Nephron (organoid): ENCODE data around the gene MBTPS1.

Experiments used
- H3K27ac Mint-ChIP-seq, 3 experiments: 2 replicates each; pipeline ENCODE4 v1.8.0; 2020; ENCODE audit warnings: mixed read lengths in 3 of 3, mild to moderate bottlenecking in 2 of 3, moderate library complexity in 1 of 3
- H3K27me3 Mint-ChIP-seq: 2 replicates; pipeline ENCODE4 v1.8.0; 2021; ENCODE audit warnings: low read depth, mild to moderate bottlenecking, moderate library complexity, mixed read lengths
- H3K36me3 Mint-ChIP-seq: 2 replicates; pipeline ENCODE4 v1.8.0; 2020; ENCODE audit warnings: low read depth, mixed read lengths
- H3K4me1 Mint-ChIP-seq: 2 replicates; pipeline ENCODE4 v1.8.0; 2020; ENCODE audit warnings: mixed read lengths
- H3K4me3 Mint-ChIP-seq, 3 experiments: 2 replicates each; pipeline ENCODE4 v1.8.0; 2020; ENCODE audit warnings: mild to moderate bottlenecking in 3 of 3, mixed read lengths in 3 of 3, moderate library complexity in 2 of 3
- H3K9me3 Mint-ChIP-seq: 2 replicates; pipeline ENCODE4 v1.8.0; 2020; ENCODE audit warnings: mixed read lengths
- TF ChIP-seq, protein P1 (sequence below), 3 experiments: fragments of 200-600 bp; sonication (generic); IDR thresholded peaks; one replicate each; pipeline ENCODE4 v1.5.0; 2021; ENCODE audit warnings: antibody characterized with exemption in 3 of 3; ENCODE audit not compliant: unreplicated experiment in 3 of 3

The MBTPS1 gene

DNA sequence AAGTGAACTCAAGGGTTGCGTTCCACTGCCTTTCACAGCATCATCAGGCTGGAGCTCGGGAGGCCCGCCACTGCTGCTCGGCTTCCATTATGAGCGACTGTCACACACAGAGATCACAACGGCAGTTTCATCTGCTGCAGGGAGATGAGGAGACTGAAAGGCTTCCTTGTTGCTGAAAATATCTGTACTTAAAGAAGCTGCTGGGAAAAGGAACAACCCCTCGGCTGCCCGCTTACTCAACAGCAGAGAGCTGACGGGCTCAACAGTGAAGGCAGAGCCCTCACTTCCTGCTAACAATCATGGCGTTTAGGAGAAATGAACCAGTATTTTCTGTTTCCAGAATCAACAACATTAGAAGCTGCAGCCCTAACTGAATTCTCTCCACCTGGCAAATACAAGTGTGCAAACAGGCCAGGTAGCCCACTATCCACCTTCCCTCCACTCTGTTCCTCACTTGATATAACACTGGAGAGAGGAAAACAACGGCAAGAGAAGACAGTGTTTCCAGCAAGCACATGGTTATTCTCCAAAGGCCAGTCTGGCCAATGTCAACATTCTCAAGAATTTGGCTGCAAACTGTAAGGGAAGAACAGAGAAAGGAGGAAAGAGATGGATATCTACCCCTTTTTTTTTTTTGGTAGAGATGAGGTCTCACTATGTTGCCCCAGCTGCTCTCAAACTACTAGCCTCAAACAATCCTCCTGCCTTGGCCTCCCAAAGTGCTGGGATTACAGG lies 33.7 kb downstream of the MBTPS1 start:
- no peak overlapping the region for H3K4me3 Mint-ChIP-seq
- H3K27me3 Mint-ChIP-seq = no peaks in the 10 kb centered on the region
- H3K4me1 Mint-ChIP-seq = no peaks in the 10 kb centered on the region
- TF ChIP-seq, protein P1, sequence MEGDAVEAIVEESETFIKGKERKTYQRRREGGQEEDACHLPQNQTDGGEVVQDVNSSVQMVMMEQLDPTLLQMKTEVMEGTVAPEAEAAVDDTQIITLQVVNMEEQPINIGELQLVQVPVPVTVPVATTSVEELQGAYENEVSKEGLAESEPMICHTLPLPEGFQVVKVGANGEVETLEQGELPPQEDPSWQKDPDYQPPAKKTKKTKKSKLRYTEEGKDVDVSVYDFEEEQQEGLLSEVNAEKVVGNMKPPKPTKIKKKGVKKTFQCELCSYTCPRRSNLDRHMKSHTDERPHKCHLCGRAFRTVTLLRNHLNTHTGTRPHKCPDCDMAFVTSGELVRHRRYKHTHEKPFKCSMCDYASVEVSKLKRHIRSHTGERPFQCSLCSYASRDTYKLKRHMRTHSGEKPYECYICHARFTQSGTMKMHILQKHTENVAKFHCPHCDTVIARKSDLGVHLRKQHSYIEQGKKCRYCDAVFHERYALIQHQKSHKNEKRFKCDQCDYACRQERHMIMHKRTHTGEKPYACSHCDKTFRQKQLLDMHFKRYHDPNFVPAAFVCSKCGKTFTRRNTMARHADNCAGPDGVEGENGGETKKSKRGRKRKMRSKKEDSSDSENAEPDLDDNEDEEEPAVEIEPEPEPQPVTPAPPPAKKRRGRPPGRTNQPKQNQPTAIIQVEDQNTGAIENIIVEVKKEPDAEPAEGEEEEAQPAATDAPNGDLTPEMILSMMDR (IDR thresholded peaks at IDR 0.05; ENCODE audit: unreplicated experiment in 3 of 3) = no peak
- peaks cover 71% of the 10 kb centered on the region for H3K36me3 Mint-ChIP-seq
- no peak overlapping the region for H3K27ac Mint-ChIP-seq
- H3K9me3 Mint-ChIP-seq = no peaks in the 10 kb centered on the region

DNA sequence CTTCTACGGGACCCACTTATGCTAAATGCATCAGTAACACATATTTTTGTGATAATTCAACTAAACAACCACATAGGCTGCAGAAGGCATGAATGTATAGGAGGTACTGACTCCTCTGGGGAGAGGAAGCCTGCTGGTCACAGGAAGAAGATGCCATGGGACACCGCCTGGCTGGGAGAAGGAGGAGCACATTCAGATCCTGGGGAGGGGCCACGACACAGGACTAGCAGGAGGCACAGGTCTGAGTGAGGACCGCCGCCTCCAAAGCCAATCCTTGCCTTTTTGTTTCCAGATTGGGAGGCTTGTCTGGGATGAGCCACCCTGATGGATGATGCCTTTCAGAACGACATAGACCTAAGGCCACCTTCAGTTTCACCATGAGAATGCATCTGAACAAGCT lies 34.6 kb downstream of the MBTPS1 start:
- Mint-ChIP-seq H3K4me3 (no peak overlapping the region), H3K9me3 (no peaks in the 10 kb centered on the region), H3K4me1 (no peaks in the 10 kb centered on the region), H3K27ac (no peak overlapping the region), H3K27me3 (no peaks in the 10 kb centered on the region), H3K36me3 (peaks cover 73% of the 10 kb centered on the region)
- TF ChIP-seq, protein P1 (IDR thresholded peaks at IDR 0.05; ENCODE audit: unreplicated experiment in 3 of 3) = no peak

DNA sequence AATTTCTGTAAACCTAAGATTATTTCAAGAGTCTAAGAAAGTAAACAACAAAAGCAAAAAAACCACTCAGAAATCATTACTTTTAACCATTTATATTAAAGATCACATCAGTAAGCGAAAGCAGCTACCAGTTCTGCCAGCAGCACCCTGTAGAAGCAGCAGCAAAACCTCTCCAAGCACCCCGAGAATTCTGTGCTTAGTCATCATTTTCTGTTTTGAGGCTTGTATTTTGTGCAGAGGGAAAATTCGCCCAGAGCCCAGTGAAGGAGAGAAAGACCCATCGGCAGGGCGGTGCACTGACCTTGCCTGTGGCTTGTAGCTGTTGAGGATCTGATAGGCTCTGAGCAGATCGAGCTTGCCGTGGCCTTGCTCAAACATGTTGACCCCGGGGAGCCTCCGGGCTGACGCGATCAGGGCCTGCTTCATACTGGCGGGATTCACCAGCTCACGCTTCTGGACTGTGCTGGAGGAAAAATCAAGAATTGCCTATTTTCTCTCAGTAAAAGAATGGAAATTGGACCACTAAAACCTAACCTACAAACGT lies 35.2 kb downstream of the MBTPS1 start:
- Mint-ChIP-seq H3K36me3 (peaks cover 76% of the 10 kb centered on the region), H3K9me3 (no peaks in the 10 kb centered on the region), H3K27ac (no peak overlapping the region), H3K4me3 (no peak overlapping the region), H3K4me1 (no peaks in the 10 kb centered on the region), H3K27me3 (no peaks in the 10 kb centered on the region)
- TF ChIP-seq, protein P1 (IDR thresholded peaks at IDR 0.05; ENCODE audit: unreplicated experiment in 3 of 3) = no peak

DNA sequence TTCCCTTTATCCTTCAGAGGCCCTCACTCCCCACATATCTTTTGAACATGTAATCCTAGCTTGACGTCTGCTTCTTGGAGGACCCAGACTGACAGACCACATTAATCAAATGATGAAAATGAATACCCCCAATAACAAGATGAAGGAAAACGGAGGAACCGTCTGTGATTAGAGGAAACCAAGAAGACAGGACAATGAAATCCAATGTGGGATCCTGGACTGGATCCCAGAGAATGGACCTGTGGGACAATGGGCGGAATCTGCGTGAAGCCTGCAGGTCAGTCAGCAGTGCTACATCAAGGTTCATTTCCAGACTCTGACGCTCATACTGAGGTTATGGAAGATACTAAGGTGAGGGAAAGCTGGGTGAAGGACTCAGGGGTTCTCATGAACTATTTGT lies 35.9 kb downstream of the MBTPS1 start:
- Mint-ChIP-seq H3K36me3 (peaks cover 75% of the 10 kb centered on the region), H3K27ac (no peak overlapping the region), H3K4me1 (no peaks in the 10 kb centered on the region), H3K4me3 (no peak overlapping the region), H3K27me3 (no peaks in the 10 kb centered on the region), H3K9me3 (no peaks in the 10 kb centered on the region)
- TF ChIP-seq, protein P1 (IDR thresholded peaks at IDR 0.05; ENCODE audit: unreplicated experiment in 3 of 3) = no peak

DNA sequence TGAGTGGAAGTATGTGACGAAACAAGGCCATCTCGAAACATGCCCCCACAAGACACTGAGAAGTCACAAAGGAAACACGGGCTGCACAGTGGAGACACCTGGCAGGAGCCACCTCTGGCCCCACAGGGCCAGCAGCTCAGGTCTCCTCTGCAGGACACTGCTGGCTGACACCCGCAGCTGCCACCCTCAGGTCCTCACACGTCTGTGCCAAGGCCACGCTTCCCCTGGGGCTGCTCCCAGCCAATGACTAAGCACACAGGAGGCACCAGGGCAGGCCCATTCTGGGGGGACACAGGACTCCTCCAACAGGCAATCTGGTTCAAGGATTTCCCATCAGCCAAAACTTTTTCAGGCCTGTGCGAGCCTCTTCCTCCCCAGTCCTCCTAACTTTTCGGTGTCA lies 36.4 kb downstream of the MBTPS1 start:
- no peak overlapping the region for H3K4me3 Mint-ChIP-seq
- no peaks in the 10 kb centered on the region for H3K9me3 Mint-ChIP-seq
- peaks cover 79% of the 10 kb centered on the region for H3K36me3 Mint-ChIP-seq
- no peaks in the 10 kb centered on the region for H3K4me1 Mint-ChIP-seq
- no peaks in the 10 kb centered on the region for H3K27me3 Mint-ChIP-seq
- TF ChIP-seq, protein P1 (IDR thresholded peaks at IDR 0.05; ENCODE audit: unreplicated experiment in 3 of 3) = no peak
- H3K27ac Mint-ChIP-seq = no peak overlapping the region

DNA sequence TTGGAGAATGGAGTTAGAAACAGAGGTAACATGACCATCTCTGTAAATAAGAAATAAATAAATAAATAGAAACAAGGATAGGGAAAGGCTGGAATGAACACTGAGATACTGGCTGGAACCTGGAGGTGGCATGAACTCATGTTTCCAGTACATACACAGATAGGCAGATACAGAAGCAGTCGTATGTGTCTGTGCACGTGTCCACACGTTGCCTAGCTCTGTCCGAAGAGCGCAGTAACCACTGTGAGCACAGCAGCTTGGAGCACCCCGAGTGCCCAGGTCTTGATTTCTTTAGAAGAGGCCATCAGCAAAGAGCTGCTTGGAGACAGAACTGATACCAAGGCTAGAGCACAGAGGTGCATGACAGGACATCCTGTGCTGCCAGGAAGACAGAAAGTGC lies 37.1 kb downstream of the MBTPS1 start:
- no peaks in the 10 kb centered on the region for H3K27me3 Mint-ChIP-seq
- TF ChIP-seq, protein P1 (IDR thresholded peaks at IDR 0.05; ENCODE audit: unreplicated experiment in 3 of 3) = no peak
- H3K4me3 Mint-ChIP-seq = no peak overlapping the region
- H3K36me3 Mint-ChIP-seq = peaks cover 83% of the 10 kb centered on the region
- H3K9me3 Mint-ChIP-seq = no peaks in the 10 kb centered on the region
- H3K4me1 Mint-ChIP-seq = no peaks in the 10 kb centered on the region
- no peak overlapping the region for H3K27ac Mint-ChIP-seq
